Lower lobe of right lung (tissue), 2 donors: ENCODE results near the gene UBE2G1. TPM values are rescaled to one million over a fixed set of nuclear protein-coding genes. Genes with fewer than 3 reads are reported as not detected.

Source experiments
- ATAC-seq, 2 donors: fragments of 200-7000 bp; cut with Tn5 transposase; one replicate each; pipeline ENCODE4 v1.9.1; 2020 to 2022; ENCODE audit warnings: mild to moderate bottlenecking in 2 of 2, moderate library complexity in 2 of 2
- DNase-seq: peaks from one replicate; pipeline ENCODE4 v3.0.0-alpha.2; 2020
- H3K27ac ChIP-seq: fragments of 200-600 bp; one replicate; pipeline ENCODE4 v1.8.0; 2022
- H3K27me3 ChIP-seq: fragments of 200-600 bp; one replicate; pipeline ENCODE4 v1.8.0; 2022; ENCODE audit warnings: low read depth
- H3K36me3 ChIP-seq: fragments of 200-600 bp; one replicate; pipeline ENCODE4 v1.8.0; 2022; ENCODE audit warnings: mild to moderate bottlenecking
- H3K4me1 ChIP-seq: fragments of 200-600 bp; one replicate; pipeline ENCODE4 v1.8.0; 2022
- H3K4me3 ChIP-seq: fragments of 200-600 bp; one replicate; pipeline ENCODE4 v1.8.0; 2022; ENCODE audit warnings: mild to moderate bottlenecking
- H3K9me3 ChIP-seq: fragments of 200-600 bp; one replicate; pipeline ENCODE4 v1.8.0; 2022
- intact Hi-C: fragments of 100-400 bp; cut with DNase I; formaldehyde crosslinking; loops from one replicate; pipeline ENCODE4 v1.11.0; 2022
- total RNA-seq: library from RNA; stranded (reverse); fragmentation: NEBNext Ultra II Directional; extraction: Animal tissue kit (Norgen Biotek cat#: 25700); gene quantifications from one replicate; pipeline ENCODE4 v1.2.1, GENCODE V29; 2021
- TF ChIP-seq, protein P1 (sequence below): fragments of 200-600 bp; IDR thresholded peaks from one replicate; pipeline ENCODE4 v1.8.0; 2022; ENCODE audit warnings: antibody characterized with exemption, mild to moderate bottlenecking
- donor health status: DM: no; HTN: yes; CAD: no; lungs with severe emphysema.

Gene UBE2G1
- total RNA-seq, 1 donor from 2014 or later = 42.5 TPM

DNA sequence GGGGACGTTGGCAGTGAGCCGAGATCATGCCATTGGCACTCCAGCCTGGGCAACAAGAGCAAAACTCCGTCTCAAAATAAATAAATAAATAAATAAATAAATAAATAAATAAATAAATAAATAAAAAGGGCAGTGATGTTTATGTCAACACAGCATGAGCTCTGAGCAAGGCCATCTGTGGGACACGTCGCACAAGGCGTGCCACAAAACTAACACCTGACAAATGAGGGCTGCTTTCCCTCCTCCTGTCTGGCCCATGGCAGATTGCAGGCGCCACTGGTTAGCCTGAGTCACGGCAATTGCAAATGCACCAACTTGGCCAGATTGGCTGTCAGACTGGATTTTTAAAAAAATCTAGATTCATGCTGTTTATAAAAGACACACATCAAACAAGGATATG lies 41.4 kb upstream of the UBE2G1 start:
- no peak for ATAC-seq

DNA sequence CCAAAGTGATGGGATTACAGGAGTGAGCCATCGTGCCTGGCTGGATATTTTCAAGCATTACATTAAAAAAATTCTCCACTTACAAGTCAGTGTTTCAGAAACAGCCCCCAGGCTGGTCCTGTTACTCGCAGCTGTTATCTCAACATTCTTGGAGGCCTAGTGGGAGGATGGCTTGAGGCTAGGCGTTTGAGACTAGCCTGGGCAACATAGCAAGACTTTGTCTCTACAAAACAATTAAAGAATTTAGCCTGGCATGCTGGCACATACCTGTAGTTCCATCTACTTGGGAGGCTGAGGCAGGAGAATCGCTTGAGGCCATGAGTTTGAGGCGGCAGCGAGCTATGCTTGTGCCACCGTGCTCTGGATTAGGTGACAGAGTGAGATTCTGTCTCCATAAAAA lies 40.7 kb upstream of the UBE2G1 start:
- intact Hi-C loops = no loop called here
- H3K4me3 ChIP-seq = no peak overlapping the region
- no peaks in the 10 kb centered on the region for H3K9me3 ChIP-seq
- no peak overlapping the region for H3K27ac ChIP-seq
- no peaks in the 10 kb centered on the region for H3K27me3 ChIP-seq
- H3K36me3 ChIP-seq = no peaks in the 10 kb centered on the region
- DNase-seq = no peak
- TF ChIP-seq, protein P1, sequence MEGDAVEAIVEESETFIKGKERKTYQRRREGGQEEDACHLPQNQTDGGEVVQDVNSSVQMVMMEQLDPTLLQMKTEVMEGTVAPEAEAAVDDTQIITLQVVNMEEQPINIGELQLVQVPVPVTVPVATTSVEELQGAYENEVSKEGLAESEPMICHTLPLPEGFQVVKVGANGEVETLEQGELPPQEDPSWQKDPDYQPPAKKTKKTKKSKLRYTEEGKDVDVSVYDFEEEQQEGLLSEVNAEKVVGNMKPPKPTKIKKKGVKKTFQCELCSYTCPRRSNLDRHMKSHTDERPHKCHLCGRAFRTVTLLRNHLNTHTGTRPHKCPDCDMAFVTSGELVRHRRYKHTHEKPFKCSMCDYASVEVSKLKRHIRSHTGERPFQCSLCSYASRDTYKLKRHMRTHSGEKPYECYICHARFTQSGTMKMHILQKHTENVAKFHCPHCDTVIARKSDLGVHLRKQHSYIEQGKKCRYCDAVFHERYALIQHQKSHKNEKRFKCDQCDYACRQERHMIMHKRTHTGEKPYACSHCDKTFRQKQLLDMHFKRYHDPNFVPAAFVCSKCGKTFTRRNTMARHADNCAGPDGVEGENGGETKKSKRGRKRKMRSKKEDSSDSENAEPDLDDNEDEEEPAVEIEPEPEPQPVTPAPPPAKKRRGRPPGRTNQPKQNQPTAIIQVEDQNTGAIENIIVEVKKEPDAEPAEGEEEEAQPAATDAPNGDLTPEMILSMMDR = no peak
- no peak for ATAC-seq
- H3K4me1 ChIP-seq = no peaks in the 10 kb centered on the region

More for the DNA sequence above, 41.4 kb upstream of the UBE2G1 start:
- Histone ChIP-seq H3K4me1 (no peaks in the 10 kb centered on the region), H3K4me3 (no peak overlapping the region), H3K27ac (no peak overlapping the region), H3K9me3 (no peaks in the 10 kb centered on the region), H3K27me3 (no peaks in the 10 kb centered on the region), H3K36me3 (no peaks in the 10 kb centered on the region)
- no peak for DNase-seq
- TF ChIP-seq, protein P1 = no peak
- intact Hi-C loops = no loop called here

DNA sequence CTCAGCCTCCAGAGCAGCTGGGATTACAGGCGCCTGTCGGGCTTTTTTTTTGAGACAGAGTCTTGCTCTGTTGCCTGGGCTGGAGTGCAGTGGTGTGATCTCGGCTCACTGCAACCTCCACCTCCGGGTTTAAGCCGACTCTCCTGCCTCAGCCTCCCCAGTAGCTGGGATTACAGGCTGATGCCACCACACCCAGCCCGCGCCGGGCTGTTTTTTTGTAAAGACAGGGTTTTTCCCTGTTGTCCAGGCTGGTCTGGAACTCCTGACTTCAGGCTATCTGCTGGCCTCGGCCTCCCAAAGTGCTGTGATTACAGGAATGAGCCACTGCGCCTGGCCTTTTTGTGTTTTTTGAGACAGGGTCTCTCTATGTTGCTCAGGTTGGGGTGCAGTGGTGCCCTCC lies 39.9 kb upstream of the UBE2G1 start:
- Histone ChIP-seq H3K27me3 (no peaks in the 10 kb centered on the region), H3K4me1 (no peaks in the 10 kb centered on the region), H3K4me3 (no peak overlapping the region), H3K9me3 (no peaks in the 10 kb centered on the region), H3K27ac (no peak overlapping the region), H3K36me3 (no peaks in the 10 kb centered on the region)
- intact Hi-C loops = no loop called here
- ATAC-seq (no peak), DNase-seq (no peak)
- TF ChIP-seq, protein P1 = no peak

DNA sequence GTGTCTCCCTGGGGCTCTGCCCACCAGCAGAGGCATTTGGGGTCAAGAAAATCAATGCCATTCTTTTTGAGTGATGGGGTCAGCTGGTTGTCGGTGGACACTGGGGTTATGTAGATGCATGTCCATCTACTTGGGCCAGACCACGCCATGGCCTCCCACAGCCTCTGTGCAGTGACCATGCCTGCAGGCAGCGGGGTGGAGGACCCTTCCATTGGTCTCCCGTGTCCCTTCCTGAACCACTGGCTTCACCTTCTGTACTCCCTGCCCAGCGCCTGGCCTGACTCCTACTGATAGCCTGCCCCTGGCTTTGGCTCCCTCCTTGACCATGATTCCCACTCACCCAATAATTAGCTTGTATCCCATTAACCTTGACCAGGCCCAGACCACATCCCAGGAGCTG lies 39.2 kb upstream of the UBE2G1 start:
- H3K4me1 ChIP-seq = no peaks in the 10 kb centered on the region
- DNase-seq (no peak), ATAC-seq (peak in 1 of 2 donors; percentile 9)
- TF ChIP-seq, protein P1 = no peak
- no peak overlapping the region for H3K27ac ChIP-seq
- no peaks in the 10 kb centered on the region for H3K27me3 ChIP-seq
- intact Hi-C loops = no loop called here
- no peaks in the 10 kb centered on the region for H3K9me3 ChIP-seq
- H3K4me3 ChIP-seq = no peak overlapping the region
- H3K36me3 ChIP-seq = no peaks in the 10 kb centered on the region

DNA sequence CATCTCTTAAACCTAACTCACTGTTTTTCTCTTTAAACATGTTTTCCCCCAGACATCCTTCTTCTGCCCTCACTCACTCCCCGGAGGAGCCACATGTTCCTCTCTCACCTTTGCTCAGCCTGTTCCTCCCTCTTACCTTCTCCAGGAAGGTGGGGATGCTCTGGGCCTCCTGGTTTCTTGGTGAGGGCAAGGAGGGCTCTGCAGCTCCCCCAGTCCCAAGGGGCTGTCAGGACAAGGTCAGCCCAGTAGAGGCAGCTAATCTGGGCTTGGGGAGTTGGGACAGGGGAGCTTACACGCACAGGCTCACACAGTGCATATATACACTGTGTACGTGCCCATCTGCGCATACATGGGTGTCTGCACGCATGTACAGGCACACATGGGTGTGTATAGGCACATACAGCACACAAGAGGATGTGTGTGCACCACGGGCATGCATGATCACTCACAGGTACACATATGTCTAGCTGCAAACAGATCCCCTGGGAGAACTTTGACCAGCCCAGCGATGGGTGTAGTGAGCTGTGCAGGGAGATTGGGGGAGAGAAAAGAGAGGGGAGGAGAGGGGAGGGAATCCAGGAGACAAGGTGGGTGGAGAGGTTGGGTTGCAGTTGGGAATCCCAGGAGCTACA lies 38.7 kb upstream of the UBE2G1 start:
- Histone ChIP-seq H3K36me3 (no peaks in the 10 kb centered on the region), H3K4me3 (no peak overlapping the region), H3K4me1 (no peaks in the 10 kb centered on the region), H3K27ac (no peak overlapping the region), H3K27me3 (no peaks in the 10 kb centered on the region), H3K9me3 (no peaks in the 10 kb centered on the region)
- DNase-seq (no peak), ATAC-seq (no peak)
- intact Hi-C loops = no loop called here
- TF ChIP-seq, protein P1 = no peak
